ENCODE measurements around the gene UBD. TPM values are rescaled to one million over a fixed set of nuclear protein-coding genes. Genes with fewer than 3 reads are reported as not detected.

UBD gene
- total and polyA plus RNA-seq, 10 of the 15 experiments (the other 5 are each of a cell fraction or from before 2014, with no cell fraction given), result 23.4 to 101 (median 35.7) TPM

- TF ChIP-seq CEBPB (IDR thresholded peaks at IDR 0.05; ENCODE audit: borderline replicate concordance in 1 of 2, low read depth in 2 of 2, low read length in 2 of 2) (no peak), RB1 (IDR thresholded peaks at IDR 0.05; ENCODE audit: borderline replicate concordance) (no peak), CREM (IDR thresholded peaks at IDR 0.05; ENCODE audit: low read depth) (no peak), SMAD1 (IDR thresholded peaks at IDR 0.05; ENCODE audit: low read depth, partially characterized antibody) (no peak), SUPT20H (IDR thresholded peaks at IDR 0.05; ENCODE audit: borderline replicate concordance, control insufficient read depth, low read depth, low read length) (no peak), IKZF1 (conservative IDR thresholded peaks at IDR 0.05) (peak; percentile 66), CBX5 (IDR thresholded peaks at IDR 0.05; ENCODE audit: low read depth) (no peak), CBFB (IDR thresholded peaks at IDR 0.05; ENCODE audit: low read depth) (no peak)
- TF ChIP-seq, protein P1, sequence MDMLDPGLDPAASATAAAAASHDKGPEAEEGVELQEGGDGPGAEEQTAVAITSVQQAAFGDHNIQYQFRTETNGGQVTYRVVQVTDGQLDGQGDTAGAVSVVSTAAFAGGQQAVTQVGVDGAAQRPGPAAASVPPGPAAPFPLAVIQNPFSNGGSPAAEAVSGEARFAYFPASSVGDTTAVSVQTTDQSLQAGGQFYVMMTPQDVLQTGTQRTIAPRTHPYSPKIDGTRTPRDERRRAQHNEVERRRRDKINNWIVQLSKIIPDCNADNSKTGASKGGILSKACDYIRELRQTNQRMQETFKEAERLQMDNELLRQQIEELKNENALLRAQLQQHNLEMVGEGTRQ (IDR thresholded peaks at IDR 0.05; ENCODE audit: borderline replicate concordance, low read depth, low read length), result no peak
Measured at GRCh38 chr6:29559524-29560287, at the start of gene UBD (continued).

DNA sequence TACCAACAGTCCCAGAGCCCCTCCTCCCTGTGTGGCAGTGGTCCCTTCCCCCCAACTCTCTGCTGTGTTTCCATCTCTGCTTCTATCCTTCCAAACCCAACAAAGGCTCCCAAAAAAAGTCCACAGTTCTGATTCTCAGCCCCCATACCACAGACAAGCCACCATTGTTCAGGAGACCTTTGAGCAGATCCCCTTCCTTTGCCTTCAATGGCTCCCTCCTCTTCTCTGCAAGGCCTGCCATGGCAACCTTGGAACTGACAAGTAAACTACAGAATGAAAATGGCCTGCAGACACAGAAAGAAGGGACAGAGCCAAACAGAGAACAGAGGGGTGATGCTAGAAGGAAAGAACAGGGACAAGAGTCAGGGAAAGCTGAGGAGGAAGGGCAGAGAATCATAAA is 48.6 kb upstream of the UBD start:
- ATAC-seq (no peak), DNase-seq (ENCODE audit: low read depth, low spot score) (no peak), FAIRE-seq (no peak)
- Histone ChIP-seq H3K27me3 (replicated peaks in 1 of 2; ENCODE audit: control insufficient read depth in 2 of 2, insufficient read depth in 2 of 2, low read length in 1 of 2) (no peaks in the 10 kb centered on the region), H3K4me3 (no peak overlapping the region), H3K9ac (ENCODE audit: control insufficient read depth, insufficient read depth, low read length) (no peak overlapping the region), H4K20me1 (ENCODE audit: control insufficient read depth, insufficient read depth) (no peaks in the 10 kb centered on the region), H3K27ac (ENCODE audit: control insufficient read depth, insufficient read depth) (no peak overlapping the region), H3K9me3 (replicated peaks; ENCODE audit: control insufficient read depth, insufficient read depth, low read length) (no peaks in the 10 kb centered on the region), H3K79me2 (ENCODE audit: control insufficient read depth, insufficient read depth, low read length) (no peaks in the 10 kb centered on the region), H3K36me3 (ENCODE audit: control insufficient read depth in 2 of 2, insufficient read depth in 2 of 2, low read length in 1 of 2) (no peaks in the 10 kb centered on the region), H3K4me2 (ENCODE audit: control insufficient read depth, insufficient read depth) (no peak overlapping the region), H2AFZ (ENCODE audit: control insufficient read depth, low read depth, low read length) (no peak overlapping the region), H3K4me1 (ENCODE audit: control insufficient read depth, insufficient read depth, low read length) (no peaks in the 10 kb centered on the region)
- in situ Hi-C loops (cut with MboI) (no loop called here), intact Hi-C loops (cut with micrococcal nuclease; ENCODE audit: unreplicated experiment) (no loop called here)
- CTCF ChIA-PET, result no interaction called here
- BruUV-seq (replicated peaks), result no TSS peak
- POLR2A ChIA-PET, result no interaction called here
- RAD21 ChIA-PET (ENCODE audit: unreplicated experiment), result no interaction called here
- SMC1A ChIA-PET (ENCODE audit: uncharacterized antibody, unreplicated experiment), result no interaction called here
- TF ChIP-seq CREM (IDR thresholded peaks at IDR 0.05; ENCODE audit: low read depth) (no peak), MEF2B (IDR thresholded peaks at IDR 0.05; ENCODE audit: partially characterized antibody, poor library complexity, severe bottlenecking) (no peak), RELA (IDR thresholded peaks at IDR 0.05; ENCODE audit: borderline replicate concordance, partially characterized antibody) (no peak), MEF2A (IDR thresholded peaks at IDR 0.05; ENCODE audit: insufficient read depth, low read depth, low read length) (no peak), BHLHE40 (IDR thresholded peaks at IDR 0.05; ENCODE audit: borderline replicate concordance in 1 of 2, low read depth in 2 of 2, low read length in 1 of 2) (no peak), ZNF24 (IDR thresholded peaks at IDR 0.05) (no peak), POU2F2 (IDR thresholded peaks at IDR 0.05; ENCODE audit: borderline replicate concordance, low read depth, low read length) (no peak), CBX5 (IDR thresholded peaks at IDR 0.05; ENCODE audit: low read depth) (no peak)
- TF ChIP-seq, protein P2, sequence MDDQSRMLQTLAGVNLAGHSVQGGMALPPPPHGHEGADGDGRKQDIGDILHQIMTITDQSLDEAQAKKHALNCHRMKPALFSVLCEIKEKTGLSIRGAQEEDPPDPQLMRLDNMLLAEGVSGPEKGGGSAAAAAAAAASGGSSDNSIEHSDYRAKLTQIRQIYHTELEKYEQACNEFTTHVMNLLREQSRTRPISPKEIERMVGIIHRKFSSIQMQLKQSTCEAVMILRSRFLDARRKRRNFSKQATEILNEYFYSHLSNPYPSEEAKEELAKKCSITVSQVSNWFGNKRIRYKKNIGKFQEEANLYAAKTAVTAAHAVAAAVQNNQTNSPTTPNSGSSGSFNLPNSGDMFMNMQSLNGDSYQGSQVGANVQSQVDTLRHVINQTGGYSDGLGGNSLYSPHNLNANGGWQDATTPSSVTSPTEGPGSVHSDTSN (IDR thresholded peaks at IDR 0.05; ENCODE audit: insufficient replicate concordance, low read depth, low read length), result no peak
- TF ChIP-seq, protein P3, sequence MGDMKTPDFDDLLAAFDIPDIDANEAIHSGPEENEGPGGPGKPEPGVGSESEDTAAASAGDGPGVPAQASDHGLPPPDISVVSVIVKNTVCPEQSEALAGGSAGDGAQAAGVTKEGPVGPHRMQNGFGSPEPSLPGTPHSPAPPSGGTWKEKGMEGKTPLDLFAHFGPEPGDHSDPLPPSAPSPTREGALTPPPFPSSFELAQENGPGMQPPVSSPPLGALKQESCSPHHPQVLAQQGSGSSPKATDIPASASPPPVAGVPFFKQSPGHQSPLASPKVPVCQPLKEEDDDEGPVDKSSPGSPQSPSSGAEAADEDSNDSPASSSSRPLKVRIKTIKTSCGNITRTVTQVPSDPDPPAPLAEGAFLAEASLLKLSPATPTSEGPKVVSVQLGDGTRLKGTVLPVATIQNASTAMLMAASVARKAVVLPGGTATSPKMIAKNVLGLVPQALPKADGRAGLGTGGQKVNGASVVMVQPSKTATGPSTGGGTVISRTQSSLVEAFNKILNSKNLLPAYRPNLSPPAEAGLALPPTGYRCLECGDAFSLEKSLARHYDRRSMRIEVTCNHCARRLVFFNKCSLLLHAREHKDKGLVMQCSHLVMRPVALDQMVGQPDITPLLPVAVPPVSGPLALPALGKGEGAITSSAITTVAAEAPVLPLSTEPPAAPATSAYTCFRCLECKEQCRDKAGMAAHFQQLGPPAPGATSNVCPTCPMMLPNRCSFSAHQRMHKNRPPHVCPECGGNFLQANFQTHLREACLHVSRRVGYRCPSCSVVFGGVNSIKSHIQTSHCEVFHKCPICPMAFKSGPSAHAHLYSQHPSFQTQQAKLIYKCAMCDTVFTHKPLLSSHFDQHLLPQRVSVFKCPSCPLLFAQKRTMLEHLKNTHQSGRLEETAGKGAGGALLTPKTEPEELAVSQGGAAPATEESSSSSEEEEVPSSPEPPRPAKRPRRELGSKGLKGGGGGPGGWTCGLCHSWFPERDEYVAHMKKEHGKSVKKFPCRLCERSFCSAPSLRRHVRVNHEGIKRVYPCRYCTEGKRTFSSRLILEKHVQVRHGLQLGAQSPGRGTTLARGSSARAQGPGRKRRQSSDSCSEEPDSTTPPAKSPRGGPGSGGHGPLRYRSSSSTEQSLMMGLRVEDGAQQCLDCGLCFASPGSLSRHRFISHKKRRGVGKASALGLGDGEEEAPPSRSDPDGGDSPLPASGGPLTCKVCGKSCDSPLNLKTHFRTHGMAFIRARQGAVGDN (IDR thresholded peaks at IDR 0.05), result no peak

Measured in GM12878 (cell line).